HG03066 (cell line): ENCODE data around the gene MUS81.
"Not testable (repeated sequence)": the region's sequence is repeated elsewhere in the genome, so short reads cannot be mapped to it uniquely, and the experiment has no call there.

Experiments used
- ATAC-seq: cut with Tn5 transposase; IDR thresholded peaks from one replicate; pipeline ENCODE4 v1.9.1; 2021; ENCODE audit warnings: low read depth; ENCODE audit not compliant: unreplicated experiment

The MUS81 gene

GRCh38 chr11:65860278-65861164 lies at the start of gene MUS81:
TSS of gene MUS81 (plus strand) at chr11:65860433. CDS start at chr11:65860754, 321 bp downstream.
- no peak for ATAC-seq

- no peak for ATAC-seq
Observed at GRCh38 chr11:65811764-65812475, 48.3 kb upstream of the MUS81 start.

- no peak for ATAC-seq
Observed at GRCh38 chr11:65814131-65814985, 45.9 kb upstream of the MUS81 start.

- ATAC-seq = no peak
Observed at GRCh38 chr11:65814986-65815565, 45.2 kb upstream of the MUS81 start.

- ATAC-seq = no peak
Observed at GRCh38 chr11:65816696-65817095, 43.5 kb upstream of the MUS81 start.

- no peak for ATAC-seq
Observed at GRCh38 chr11:65817312-65817834, 42.9 kb upstream of the MUS81 start.

- ATAC-seq = peak; percentile 78
Observed at GRCh38 chr11:65817835-65818680, 42.2 kb upstream of the MUS81 start.

- no peak for ATAC-seq
Observed at GRCh38 chr11:65821107-65821506, 39.1 kb upstream of the MUS81 start.

- ATAC-seq = no peak
Observed at GRCh38 chr11:65822776-65823528, 37.3 kb upstream of the MUS81 start.

- no peak for ATAC-seq
Observed at GRCh38 chr11:65826984-65827735, 33.1 kb upstream of the MUS81 start.

GRCh38 chr11:65829459-65829858 lies 30.8 kb upstream of the MUS81 start:
- ATAC-seq = no peak

- not testable (repeated sequence) for ATAC-seq
Observed at GRCh38 chr11:65832231-65832630, 28.0 kb upstream of the MUS81 start.

GRCh38 chr11:65833297-65834030 lies 26.8 kb upstream of the MUS81 start, which contains the start of gene SNX32:
TSS of gene SNX32 (plus strand) at chr11:65833963. CDS start at chr11:65834066, 103 bp downstream.
- peak; percentile 90 for ATAC-seq

GRCh38 chr11:65834202-65834601 lies 26.0 kb upstream of the MUS81 start:
- no peak for ATAC-seq

- no peak for ATAC-seq
Observed at GRCh38 chr11:65842144-65842543, 18.1 kb upstream of the MUS81 start.

- no peak for ATAC-seq
Observed at GRCh38 chr11:65843811-65844210, 16.4 kb upstream of the MUS81 start.

GRCh38 chr11:65844231-65844872 lies 15.9 kb upstream of the MUS81 start:
- ATAC-seq = no peak
